AG09319 (cell line): ENCODE measurements around the gene THBD.

Source experiments
- DNase-seq: peaks from one replicate; pipeline ENCODE4 v3.0.0-alpha.2; 2010; ENCODE audit warnings: low read depth; ENCODE audit errors: extremely low read depth
- CTCF ChIP-seq: IDR thresholded peaks from 2 replicates; pipeline ENCODE4 v1.5.1; 2011; ENCODE audit warnings: low read depth, mild to moderate bottlenecking, inconsistent platforms, low read length, moderate library complexity

The THBD gene

GRCh38 chr20:23024701-23025100 is 24.8 kb downstream of the THBD start:
- TF ChIP-seq CTCF, result no peak

GRCh38 chr20:23023621-23024177 is 25.8 kb downstream of the THBD start:
- DNase-seq, result no peak
- no peak for TF ChIP-seq CTCF

More at GRCh38 chr20:23024701-23025100, 24.8 kb downstream of the THBD start:
- DNase-seq, result no peak

GRCh38 chr20:23022849-23023248 is 26.6 kb downstream of the THBD start:
- TF ChIP-seq CTCF, result no peak
- no peak for DNase-seq

- DNase-seq, result no peak
- no peak for TF ChIP-seq CTCF
Observed at GRCh38 chr20:23021951-23022350, 27.5 kb downstream of the THBD start.

- no peak for TF ChIP-seq CTCF
- no peak for DNase-seq
Observed at GRCh38 chr20:23021541-23021940, 27.9 kb downstream of the THBD start.

GRCh38 chr20:23020230-23021018 is 29.0 kb downstream of the THBD start:
- no peak for TF ChIP-seq CTCF
- no peak for DNase-seq

- no peak for DNase-seq
- TF ChIP-seq CTCF, result no peak
Observed at GRCh38 chr20:23019403-23019802, 30.1 kb downstream of the THBD start.
